Cardiac fibroblast (primary cell): ENCODE measurements around the gene DNLZ.

ENCODE experiments used
- DNase-seq, 2 donors: peaks; one replicate each; pipeline versions ENCODE4 v3.0.0 to v3.0.0-alpha.2; 2010; ENCODE audit warnings: low read depth in 2 of 2
- H3K4me3 ChIP-seq, 2 donors: replicated peaks in 1 of 2; 1 replicate in 1 of 2; 2 replicates in 1 of 2; pipeline ENCODE4 v1.5.1; 2011; ENCODE audit warnings: low read depth in 2 of 2, low read length in 2 of 2, mild to moderate bottlenecking in 2 of 2, moderate library complexity in 1 of 2
- TF ChIP-seq, protein P1 (sequence below): IDR thresholded peaks from one replicate; pipeline ENCODE4 v1.5.1; 2011; ENCODE audit warnings: low read depth, mild to moderate bottlenecking, low read length, inconsistent platforms

DNLZ gene

DNA sequence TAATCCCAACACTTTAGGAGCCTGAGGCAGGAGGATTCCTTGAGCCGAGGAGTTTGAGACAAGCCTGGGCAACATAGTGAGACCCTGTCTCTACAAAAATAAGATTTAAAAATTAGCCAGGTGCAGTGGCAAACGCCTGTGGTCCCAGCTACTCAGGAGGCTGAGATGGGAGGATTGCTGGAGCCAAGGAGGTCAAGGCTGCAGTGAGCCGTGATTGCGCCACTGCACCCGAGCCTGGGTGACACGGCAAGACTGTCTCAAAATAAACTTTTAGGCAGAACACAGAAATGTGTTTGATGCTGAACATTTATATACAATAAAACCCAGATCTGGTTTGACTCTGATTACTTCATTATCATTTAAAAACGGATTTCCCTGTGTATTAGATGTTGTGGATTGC, 41.9 kb upstream of the DNLZ start:
- H3K4me3 ChIP-seq: no peak overlapping the region
- DNase-seq: no peak
- TF ChIP-seq, protein P1, sequence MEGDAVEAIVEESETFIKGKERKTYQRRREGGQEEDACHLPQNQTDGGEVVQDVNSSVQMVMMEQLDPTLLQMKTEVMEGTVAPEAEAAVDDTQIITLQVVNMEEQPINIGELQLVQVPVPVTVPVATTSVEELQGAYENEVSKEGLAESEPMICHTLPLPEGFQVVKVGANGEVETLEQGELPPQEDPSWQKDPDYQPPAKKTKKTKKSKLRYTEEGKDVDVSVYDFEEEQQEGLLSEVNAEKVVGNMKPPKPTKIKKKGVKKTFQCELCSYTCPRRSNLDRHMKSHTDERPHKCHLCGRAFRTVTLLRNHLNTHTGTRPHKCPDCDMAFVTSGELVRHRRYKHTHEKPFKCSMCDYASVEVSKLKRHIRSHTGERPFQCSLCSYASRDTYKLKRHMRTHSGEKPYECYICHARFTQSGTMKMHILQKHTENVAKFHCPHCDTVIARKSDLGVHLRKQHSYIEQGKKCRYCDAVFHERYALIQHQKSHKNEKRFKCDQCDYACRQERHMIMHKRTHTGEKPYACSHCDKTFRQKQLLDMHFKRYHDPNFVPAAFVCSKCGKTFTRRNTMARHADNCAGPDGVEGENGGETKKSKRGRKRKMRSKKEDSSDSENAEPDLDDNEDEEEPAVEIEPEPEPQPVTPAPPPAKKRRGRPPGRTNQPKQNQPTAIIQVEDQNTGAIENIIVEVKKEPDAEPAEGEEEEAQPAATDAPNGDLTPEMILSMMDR: no peak

DNA sequence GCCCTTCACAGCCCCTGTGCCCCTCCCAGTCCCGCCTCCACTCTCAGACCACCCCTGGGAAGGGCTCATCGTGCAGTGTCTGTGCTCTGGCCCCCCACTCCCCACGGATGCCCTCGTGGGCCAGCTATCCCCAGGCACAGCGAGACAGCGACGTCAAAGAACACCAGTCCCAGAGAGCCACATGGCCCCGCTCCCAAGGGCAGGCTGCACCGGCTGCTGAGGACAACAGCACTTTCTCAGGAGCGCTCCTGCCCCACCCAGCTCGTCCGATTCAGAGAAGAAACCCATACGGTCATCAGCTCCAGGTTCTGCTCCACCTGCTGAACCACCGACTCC, 41.2 kb upstream of the DNLZ start:
- DNase-seq: no peak
- no peak overlapping the region for H3K4me3 ChIP-seq
- TF ChIP-seq, protein P1: no peak

DNA sequence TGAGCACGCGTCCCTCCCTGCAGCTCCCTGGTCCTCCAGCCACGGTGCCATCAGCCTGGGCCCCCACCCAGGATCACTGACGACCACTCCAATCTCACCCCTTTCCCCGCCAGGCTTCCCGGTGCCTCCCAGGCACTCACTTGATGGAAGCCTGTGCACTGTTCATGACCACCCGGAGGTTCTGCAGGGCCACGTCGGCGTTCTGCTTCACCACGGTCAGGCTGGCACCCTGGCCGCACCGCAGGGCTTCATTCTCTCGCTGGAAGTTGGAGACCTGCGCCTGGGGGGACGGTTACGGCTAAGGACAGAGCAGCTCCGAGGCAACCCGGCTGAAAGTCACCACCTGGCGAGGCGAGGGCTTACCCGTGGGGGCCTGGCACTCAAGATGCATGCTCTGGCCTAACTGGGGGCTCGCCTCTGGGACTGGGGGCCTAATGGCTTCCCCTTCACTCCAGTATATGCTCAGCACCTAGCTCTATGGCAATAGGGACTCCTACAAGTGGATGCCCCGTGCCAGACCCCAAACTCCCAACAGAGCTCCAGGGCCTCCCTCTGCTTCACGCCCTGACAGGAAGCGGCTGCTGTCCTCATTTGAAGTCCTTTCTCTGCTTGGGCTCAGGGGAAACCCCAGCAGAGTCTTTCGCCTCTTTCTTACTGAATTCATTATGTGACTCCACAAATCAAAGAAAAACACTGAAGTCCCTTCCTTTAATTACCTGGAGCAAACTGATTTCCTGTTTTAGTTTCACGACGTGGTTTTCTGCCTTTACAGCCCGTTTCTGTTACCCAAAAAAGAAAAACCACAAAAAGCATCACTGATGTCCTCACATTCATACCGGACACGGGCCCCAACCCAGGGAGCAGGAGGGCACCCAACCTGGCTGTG, 40.6 kb upstream of the DNLZ start:
- H3K4me3 ChIP-seq: no peak overlapping the region
- no peak for DNase-seq
- TF ChIP-seq, protein P1: no peak

DNA sequence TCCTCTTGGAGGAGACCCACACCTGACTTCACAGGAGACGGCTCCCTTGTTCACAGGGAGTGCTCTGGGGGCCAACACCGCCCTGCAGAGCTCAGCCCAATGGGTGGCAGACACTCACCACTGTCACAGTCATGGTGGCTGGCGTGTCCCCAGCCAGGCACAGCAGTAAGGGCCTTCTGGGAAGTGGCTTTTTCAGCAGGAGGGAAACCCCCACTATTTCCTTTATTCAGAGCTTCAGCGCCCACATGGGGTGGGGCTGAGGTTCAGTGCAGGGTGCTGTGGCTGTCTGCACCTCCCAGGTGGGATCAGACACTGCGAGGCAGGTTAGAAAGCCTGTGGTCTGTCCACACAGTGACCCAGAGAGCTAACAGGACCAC, 40.0 kb upstream of the DNLZ start:
- H3K4me3 ChIP-seq: no peak overlapping the region
- TF ChIP-seq, protein P1: no peak

DNA sequence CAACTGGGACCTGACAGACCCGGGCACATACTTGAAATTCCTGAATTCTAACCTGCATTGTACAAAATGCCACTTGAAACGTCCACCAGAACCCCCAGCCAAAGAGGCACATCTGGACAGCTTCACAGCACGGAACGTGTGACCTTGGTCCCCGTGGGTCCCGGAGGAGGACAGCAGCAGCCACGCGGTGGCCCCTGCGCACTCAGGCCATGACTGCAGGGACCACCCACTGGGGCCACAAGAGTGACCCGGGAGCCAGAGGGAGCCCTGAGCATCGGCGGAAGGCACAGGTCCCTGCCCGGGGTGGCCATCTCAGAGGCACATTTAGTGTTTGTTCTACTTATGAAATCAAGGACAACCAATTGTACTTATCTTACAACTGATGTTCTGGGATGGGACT, 38.5 kb upstream of the DNLZ start:
- H3K4me3 ChIP-seq: no peak overlapping the region
- TF ChIP-seq, protein P1: no peak
- DNase-seq: no peak

More for the DNA sequence above, 40.0 kb upstream of the DNLZ start:
- no peak for DNase-seq

DNA sequence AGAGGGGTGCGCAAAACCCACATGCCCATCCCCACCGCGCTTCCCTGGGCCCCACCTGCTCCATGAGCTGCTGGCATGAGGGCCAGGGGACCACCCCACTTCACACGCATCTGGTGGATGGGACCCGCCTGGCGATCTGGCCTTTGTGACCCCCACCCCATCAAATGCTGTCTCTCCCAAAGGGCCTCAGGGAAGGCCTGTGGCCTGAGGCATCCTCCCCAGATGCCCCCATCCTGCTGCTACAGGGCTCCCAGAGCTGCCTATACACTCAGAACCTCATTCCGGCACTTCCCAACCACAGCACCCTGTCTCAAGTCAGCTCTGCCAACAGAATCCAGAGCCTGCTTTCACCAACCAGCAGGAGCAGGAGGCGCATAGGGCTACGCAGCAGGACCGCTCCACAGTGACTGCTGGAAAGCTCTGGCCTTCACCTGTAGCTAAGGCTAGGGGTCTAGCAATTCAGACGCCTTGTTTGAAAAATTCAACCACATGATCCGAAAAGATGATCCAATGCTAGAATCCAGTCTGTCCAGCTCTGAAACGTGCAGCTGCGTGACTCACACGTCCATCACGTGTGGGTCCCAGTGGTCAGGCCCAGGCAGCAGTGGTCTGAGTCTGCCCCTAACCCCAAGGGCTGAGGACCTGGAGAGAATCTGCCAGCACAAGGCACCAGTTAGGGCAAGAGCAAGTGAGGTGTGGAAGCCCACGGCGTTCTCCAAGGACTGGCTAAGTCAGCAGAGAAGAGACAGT, 37.8 kb upstream of the DNLZ start:
- no peak overlapping the region for H3K4me3 ChIP-seq
- TF ChIP-seq, protein P1: no peak
- no peak for DNase-seq
